ENCODE data around the gene NPB. TPM values are rescaled to one million over a fixed set of nuclear protein-coding genes. Genes with fewer than 3 reads are reported as not detected.

NPB gene
- total and polyA plus RNA-seq, 2 donors (not counting 1 experiment from before 2014, with no cell fraction given) = 0.44 TPM; not detected in 1

- DNase-seq (no peak), ATAC-seq (ENCODE audit: low read depth) (peak; percentile 24)
- H4K20me1 ChIP-seq (ENCODE audit: control insufficient read depth, insufficient read depth, low read length, poor library complexity, severe bottlenecking) = no peaks in the 10 kb centered on the region
- Mint-ChIP-seq H3K27me3 (peaks cover 7% of the 10 kb centered on the region), H3K4me3 (no peak overlapping the region), H3K4me1 (peaks cover 5% of the 10 kb centered on the region), H3K9me3 (ENCODE audit: insufficient read depth) (no peaks in the 10 kb centered on the region), H3K27ac (no peak overlapping the region)
- intact Hi-C loops (cut with micrococcal nuclease) = no loop called here
- H3K4me2 ChIP-seq (replicated peaks; ENCODE audit: low read depth, low read length, poor library complexity, severe bottlenecking) = peak overlapping the region; percentile 65
- CTCF ChIA-PET = no interaction called here
- no peak overlapping the region for H2AFZ ChIP-seq (ENCODE audit: insufficient read depth, low read depth, low read length, poor library complexity, severe bottlenecking)
- H3K4me3 ChIP-seq (ENCODE audit: control extremely low read depth in 1 of 5, extremely low read depth in 1 of 5, insufficient read depth in 1 of 5, low read depth in 2 of 5, low read length in 4 of 5) = peak overlapping the region in 1 of 5 experiments; percentile 9
- H3K79me2 ChIP-seq (ENCODE audit: control insufficient read depth, insufficient read depth, low read length) = peaks cover 4% of the 10 kb centered on the region
- 39% methylated on average over 44 of the region's 47 CpGs for WGBS (ENCODE audit: insufficient coverage)
- no peaks in the 10 kb centered on the region for H3K9me3 ChIP-seq (ENCODE audit: control extremely low read depth in 1 of 3, control insufficient read depth in 2 of 3, insufficient read depth in 1 of 3, low read length in 2 of 3)
- no peak for TF ChIP-seq EZH2 (IDR thresholded peaks at IDR 0.05; ENCODE audit: borderline replicate concordance, insufficient read depth, low read depth, low read length, poor library complexity, severe bottlenecking)
- TF ChIP-seq, protein P1, sequence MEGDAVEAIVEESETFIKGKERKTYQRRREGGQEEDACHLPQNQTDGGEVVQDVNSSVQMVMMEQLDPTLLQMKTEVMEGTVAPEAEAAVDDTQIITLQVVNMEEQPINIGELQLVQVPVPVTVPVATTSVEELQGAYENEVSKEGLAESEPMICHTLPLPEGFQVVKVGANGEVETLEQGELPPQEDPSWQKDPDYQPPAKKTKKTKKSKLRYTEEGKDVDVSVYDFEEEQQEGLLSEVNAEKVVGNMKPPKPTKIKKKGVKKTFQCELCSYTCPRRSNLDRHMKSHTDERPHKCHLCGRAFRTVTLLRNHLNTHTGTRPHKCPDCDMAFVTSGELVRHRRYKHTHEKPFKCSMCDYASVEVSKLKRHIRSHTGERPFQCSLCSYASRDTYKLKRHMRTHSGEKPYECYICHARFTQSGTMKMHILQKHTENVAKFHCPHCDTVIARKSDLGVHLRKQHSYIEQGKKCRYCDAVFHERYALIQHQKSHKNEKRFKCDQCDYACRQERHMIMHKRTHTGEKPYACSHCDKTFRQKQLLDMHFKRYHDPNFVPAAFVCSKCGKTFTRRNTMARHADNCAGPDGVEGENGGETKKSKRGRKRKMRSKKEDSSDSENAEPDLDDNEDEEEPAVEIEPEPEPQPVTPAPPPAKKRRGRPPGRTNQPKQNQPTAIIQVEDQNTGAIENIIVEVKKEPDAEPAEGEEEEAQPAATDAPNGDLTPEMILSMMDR (IDR thresholded peaks at IDR 0.05) = no peak
- H3K4me1 ChIP-seq (ENCODE audit: control insufficient read depth in 2 of 2, insufficient read depth in 2 of 2, low read length in 2 of 2) = peaks cover 6 to 15% of the 10 kb centered on the region in 2 donors
- peak overlapping the region; percentile 26 for H3K9ac ChIP-seq (ENCODE audit: low read length)
- H3K36me3 ChIP-seq (replicated peaks in 1 of 2; ENCODE audit: control extremely low read depth in 1 of 2, control insufficient read depth in 1 of 2, extremely low read depth in 1 of 2, insufficient read depth in 2 of 2, low read length in 1 of 2) = peaks cover 0 to 46% of the 10 kb centered on the region in 2 experiments
- POLR2A ChIA-PET = interaction anchor here (0.6 kb wide), 1 partner anchor 20 kb away, joined by 4 read pairs; no protein-coding TSS in a partner anchor
- no peak overlapping the region for H3K27ac ChIP-seq (ENCODE audit: low read length in 2 of 2)
- peaks cover 0 to 20% (median 7%) of the 10 kb centered on the region in 4 experiments for H3K27me3 ChIP-seq (replicated peaks in 1 of 4; ENCODE audit: control extremely low read depth in 1 of 4, control insufficient read depth in 3 of 4, insufficient read depth in 4 of 4, low read length in 3 of 4)
Observed at GRCh38 chr17:81902653-81903414, 796 bp downstream of the NPB start.

- DNase-seq (no peak), ATAC-seq (ENCODE audit: low read depth) (no peak)
- Mint-ChIP-seq H3K9me3 (ENCODE audit: insufficient read depth) (no peaks in the 10 kb centered on the region), H3K27ac (no peak overlapping the region), H3K4me1 (peaks cover 5% of the 10 kb centered on the region), H3K27me3 (peaks cover 7% of the 10 kb centered on the region), H3K4me3 (no peak overlapping the region)
- 97% methylated on average over 10 of the region's 10 CpGs for WGBS (ENCODE audit: insufficient coverage)
- peaks cover 4% of the 10 kb centered on the region for H3K79me2 ChIP-seq (ENCODE audit: control insufficient read depth, insufficient read depth, low read length)
- POLR2A ChIA-PET = no interaction called here
- H3K36me3 ChIP-seq (replicated peaks in 1 of 2; ENCODE audit: control extremely low read depth in 1 of 2, control insufficient read depth in 1 of 2, extremely low read depth in 1 of 2, insufficient read depth in 2 of 2, low read length in 1 of 2) = peaks cover 0 to 41% of the 10 kb centered on the region in 2 experiments
- no peak overlapping the region for H3K4me2 ChIP-seq (replicated peaks; ENCODE audit: low read depth, low read length, poor library complexity, severe bottlenecking)
- no peaks in the 10 kb centered on the region for H3K9me3 ChIP-seq (ENCODE audit: control extremely low read depth in 1 of 3, control insufficient read depth in 2 of 3, insufficient read depth in 1 of 3, low read length in 2 of 3)
- no peak for TF ChIP-seq EZH2 (IDR thresholded peaks at IDR 0.05; ENCODE audit: borderline replicate concordance, insufficient read depth, low read depth, low read length, poor library complexity, severe bottlenecking)
- TF ChIP-seq, protein P1 (IDR thresholded peaks at IDR 0.05) = no peak
- peaks cover 0 to 20% (median 7%) of the 10 kb centered on the region in 4 experiments for H3K27me3 ChIP-seq (replicated peaks in 1 of 4; ENCODE audit: control extremely low read depth in 1 of 4, control insufficient read depth in 3 of 4, insufficient read depth in 4 of 4, low read length in 3 of 4)
- peaks cover 6 to 15% of the 10 kb centered on the region in 2 donors for H3K4me1 ChIP-seq (ENCODE audit: control insufficient read depth in 2 of 2, insufficient read depth in 2 of 2, low read length in 2 of 2)
- no peak overlapping the region for H3K9ac ChIP-seq (ENCODE audit: low read length)
- H3K4me3 ChIP-seq (ENCODE audit: control extremely low read depth in 1 of 5, extremely low read depth in 1 of 5, insufficient read depth in 1 of 5, low read depth in 2 of 5, low read length in 4 of 5) = no peak overlapping the region
- no peaks in the 10 kb centered on the region for H4K20me1 ChIP-seq (ENCODE audit: control insufficient read depth, insufficient read depth, low read length, poor library complexity, severe bottlenecking)
- no peak overlapping the region for H2AFZ ChIP-seq (ENCODE audit: insufficient read depth, low read depth, low read length, poor library complexity, severe bottlenecking)
- intact Hi-C loops (cut with micrococcal nuclease) = no loop called here
- CTCF ChIA-PET = no interaction called here
- no peak overlapping the region for H3K27ac ChIP-seq (ENCODE audit: low read length in 2 of 2)
Observed at GRCh38 chr17:81903415-81903831, 1.4 kb downstream of the NPB start.

Data from B cell (primary cell).